AG08395 (cell line): Measurements from ENCODE around the gene LGALS3.
A peak's percentile ranks its signal among the peaks of the same experiment; 100 is the strongest.

Experiments used
- DNase-seq: peaks from one replicate; pipeline ENCODE4 v3.0.0; 2012; ENCODE audit warnings: mixed read lengths, low spot score

Gene LGALS3

DNA sequence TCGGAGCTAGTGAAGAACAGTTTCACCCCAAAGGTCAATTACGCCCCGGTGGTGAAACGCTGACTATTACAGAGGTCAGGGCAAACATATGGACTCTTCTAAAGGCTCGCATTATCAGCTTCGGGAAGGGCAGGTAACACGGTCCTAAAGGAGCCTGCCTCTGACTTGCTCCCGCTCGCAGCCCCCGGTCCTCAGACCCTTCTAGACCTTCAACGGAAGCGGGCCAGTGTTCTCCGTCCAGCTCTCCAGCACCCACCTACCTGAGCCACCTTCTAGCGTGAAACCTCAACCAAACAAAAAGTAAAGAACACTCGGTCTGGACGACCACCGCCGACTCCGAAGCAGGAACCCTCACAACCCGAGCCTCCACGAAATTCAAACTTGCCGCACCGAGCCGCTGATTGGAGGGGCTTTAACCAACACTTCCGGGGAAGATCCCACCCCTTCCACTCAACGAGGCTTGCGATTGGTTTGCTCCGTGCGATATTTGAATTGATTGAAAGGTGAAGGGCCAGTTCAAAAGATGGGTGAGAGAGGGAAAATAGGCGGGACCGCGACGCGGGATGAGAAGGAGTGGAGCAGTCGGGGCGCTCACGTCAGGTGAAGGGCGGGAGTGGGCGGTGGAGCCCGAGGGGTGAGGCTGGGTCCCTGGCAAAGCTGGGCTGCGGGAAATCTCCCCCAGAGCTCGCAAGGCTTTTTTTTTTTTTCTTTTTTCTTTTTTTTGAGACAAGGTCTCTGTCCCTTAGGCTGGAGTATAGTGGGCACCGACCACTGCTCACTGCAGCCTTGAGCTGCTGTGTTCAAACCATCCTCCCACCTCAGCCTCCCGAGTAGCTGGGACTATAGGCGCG is 62.4 kb downstream of the LGALS3 start, which contains the start of gene DLGAP5:
Gene DLGAP5, minus strand, starts transcription at position 383 of the 851 bp plus-strand sequence. CDS start 2,406 bp downstream, outside the sequence.
- DNase-seq = peak; percentile 99

- DNase-seq = no peak
Observed at GRCh38 chr14:55192054-55192621, 63.1 kb downstream of the LGALS3 start.

DNA sequence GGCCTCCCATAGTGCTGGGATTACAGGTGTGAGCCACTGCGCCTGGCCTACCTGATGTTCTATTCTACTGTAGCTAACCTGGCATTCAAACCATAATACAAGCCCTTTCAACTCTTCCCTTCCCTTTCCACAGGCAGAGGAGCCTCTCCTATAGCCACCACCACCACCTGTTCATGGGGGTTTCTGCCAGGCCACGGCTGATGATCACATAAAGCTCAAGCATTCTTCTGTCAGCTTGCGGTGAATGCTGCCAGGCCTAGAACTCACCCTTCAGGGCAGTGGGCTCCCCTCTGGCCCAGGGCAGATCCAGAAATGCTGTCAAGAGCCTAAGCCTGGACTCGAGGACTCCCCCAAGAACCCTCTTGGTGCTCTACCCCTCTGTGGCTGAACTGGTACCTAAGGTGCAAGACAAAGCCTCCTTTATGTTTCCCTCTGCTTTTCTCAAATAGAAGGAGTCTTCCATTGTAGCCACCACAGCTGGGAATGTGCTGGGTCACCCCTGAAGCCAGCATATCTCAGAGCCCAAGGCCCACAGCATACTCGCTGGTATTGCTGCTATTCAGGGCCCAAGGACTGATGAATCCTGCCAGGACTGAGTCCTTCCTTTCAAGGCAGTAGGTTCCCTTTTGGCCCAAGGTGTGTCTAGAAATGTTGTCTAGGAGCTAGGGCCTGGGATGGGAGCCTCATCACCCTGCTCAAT is 65.8 kb downstream of the LGALS3 start:
- DNase-seq = no peak
